HepG2 (cell line): ENCODE measurements around the gene BSG.

Experiments used
- AGO1 ChIP-seq: fragments of 200-400 bp; formaldehyde crosslinking; IDR thresholded peaks from 2 replicates; pipeline ENCODE4 v1.6.1; 2017; ENCODE audit warnings: mild to moderate bottlenecking, low read depth, low read length, moderate library complexity; ENCODE audit not compliant: poor library complexity, severe bottlenecking
- CTCF ChIP-seq: sonication (generic); formaldehyde crosslinking; IDR thresholded peaks from 2 replicates; pipeline ENCODE4 v1.5.0; 2020; ENCODE audit warnings: mild to moderate bottlenecking, missing genetic modification reagents, moderate library complexity
- MAFG ChIP-seq: sonication (generic); formaldehyde crosslinking; IDR thresholded peaks from 2 replicates; pipeline ENCODE4 v1.5.1; 2020; ENCODE audit warnings: mild to moderate bottlenecking, missing genetic modification reagents
- POLR2A ChIP-seq, 2 experiments: IDR thresholded peaks; 2 replicates each; pipeline ENCODE4 v1.6.1; 2011; ENCODE audit warnings: low read depth in 2 of 2, low read length in 2 of 2, mild to moderate bottlenecking in 1 of 2, moderate library complexity in 1 of 2; ENCODE audit not compliant: insufficient read depth in 1 of 2

- no peak for TF ChIP-seq AGO1
- no peak for TF ChIP-seq CTCF (CRISPR knock-in tag)
- TF ChIP-seq MAFG: no peak
- no peak for TF ChIP-seq POLR2A (IDR thresholded peaks at IDR 0.05; ENCODE audit: insufficient read depth in 1 of 2, low read depth in 2 of 2, low read length in 2 of 2)
Observed at GRCh38 chr19:592101-592500, 19.7 kb downstream of the BSG start.
